HG03565 (cell line): Measurements from ENCODE around the gene MAP2.
A peak's percentile ranks its signal among the peaks of the same experiment; 100 is the strongest.

Experiments used
- ATAC-seq: cut with Tn5 transposase; IDR thresholded peaks from one replicate; pipeline ENCODE4 v1.9.1; 2021; ENCODE audit warnings: mild to moderate bottlenecking, moderate library complexity; ENCODE audit not compliant: unreplicated experiment

Gene MAP2

GRCh38 chr2:209694748-209695147 lies 270.9 kb downstream of the MAP2 start:
- no peak for ATAC-seq

DNA sequence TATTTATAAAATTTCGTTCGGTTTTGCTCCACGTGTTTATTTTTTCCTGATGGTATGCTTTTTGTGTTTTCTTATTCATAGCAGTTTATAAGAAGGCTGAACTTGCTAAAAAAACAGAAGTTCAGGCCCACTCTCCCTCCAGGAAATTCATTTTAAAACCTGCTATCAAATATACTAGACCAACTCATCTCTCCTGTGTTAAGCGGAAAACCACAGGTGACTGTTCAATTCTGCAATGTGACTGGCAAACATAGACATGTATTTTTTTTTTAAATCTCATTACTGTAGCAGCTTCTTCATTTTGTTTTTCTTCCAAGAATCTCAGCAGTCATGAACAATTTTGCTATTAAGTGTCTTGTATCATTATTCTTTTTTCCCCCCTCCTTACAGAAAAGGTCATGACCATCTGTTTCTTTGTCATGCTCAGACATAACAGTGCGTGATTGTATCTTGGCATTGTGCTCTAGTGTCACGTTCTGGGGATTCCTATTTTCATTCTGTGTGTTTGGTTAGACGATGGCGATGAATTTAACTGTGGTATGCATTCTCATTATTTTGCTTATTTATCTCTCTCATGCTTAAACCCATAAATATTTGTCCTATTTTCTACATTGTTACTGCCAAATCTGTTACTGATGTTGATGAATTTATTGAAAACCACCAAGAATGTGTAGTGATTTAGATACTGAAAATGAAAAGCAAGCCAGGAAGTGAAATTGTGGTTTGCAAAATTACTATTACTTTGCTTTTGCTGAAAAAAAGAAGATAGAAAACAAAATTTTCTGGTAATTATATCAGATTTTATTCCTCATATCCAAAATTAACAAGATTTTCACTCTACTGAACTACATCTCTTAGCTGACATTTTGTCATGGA lies 273.2 kb downstream of the MAP2 start:
- peak; percentile 67 for ATAC-seq

- ATAC-seq, result no peak
Measured at GRCh38 chr2:209702775-209703174, 278.9 kb downstream of the MAP2 start.

- no peak for ATAC-seq
Measured at GRCh38 chr2:209713219-209713618, 289.4 kb downstream of the MAP2 start.

DNA sequence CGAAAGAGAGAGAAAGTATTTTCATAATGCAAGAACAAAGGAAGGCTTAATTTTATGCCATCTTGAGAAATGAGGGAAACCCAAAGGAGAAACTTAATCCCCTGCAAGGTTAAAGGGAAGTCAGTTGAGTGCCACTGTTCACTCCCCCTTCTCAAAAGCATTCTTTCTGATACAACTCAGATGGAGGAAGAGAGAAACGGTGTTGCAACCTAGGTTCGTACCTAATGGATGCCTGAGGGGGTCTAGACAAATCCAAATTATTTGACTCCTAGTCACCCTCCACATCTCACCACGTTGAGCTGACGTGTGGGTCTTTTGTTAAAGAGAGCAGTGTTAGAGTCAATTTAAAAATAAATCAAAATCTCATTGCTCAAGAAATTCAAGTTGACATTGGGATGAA lies 295.2 kb downstream of the MAP2 start:
- no peak for ATAC-seq

- ATAC-seq, result no peak
Measured at GRCh38 chr2:209721497-209721896, 297.6 kb downstream of the MAP2 start.

GRCh38 chr2:209726311-209726710 lies 302.5 kb downstream of the MAP2 start:
- ATAC-seq, result no peak

- ATAC-seq, result no peak
Measured at GRCh38 chr2:209727077-209727476, 303.2 kb downstream of the MAP2 start.

- ATAC-seq, result no peak
Measured at GRCh38 chr2:209734805-209735204, 311.0 kb downstream of the MAP2 start.

DNA sequence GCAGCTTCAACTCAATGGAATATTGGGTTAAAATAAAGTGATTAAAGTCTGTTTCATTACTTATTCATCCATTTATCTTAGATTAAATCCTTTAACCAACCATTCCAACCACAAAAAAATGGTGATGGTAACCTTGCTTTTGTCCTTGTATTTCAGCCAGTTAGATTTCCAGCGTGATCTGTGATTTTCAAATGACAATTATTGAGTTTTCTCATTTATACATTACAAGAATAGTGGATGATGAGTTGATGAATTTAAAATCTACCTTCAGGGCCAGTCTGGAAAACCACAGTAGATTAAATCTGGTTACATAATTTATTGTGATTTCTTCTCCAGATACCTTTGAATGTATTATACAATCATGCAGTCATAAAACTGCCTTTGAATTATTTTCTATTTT lies 318.1 kb downstream of the MAP2 start:
- ATAC-seq, result no peak

DNA sequence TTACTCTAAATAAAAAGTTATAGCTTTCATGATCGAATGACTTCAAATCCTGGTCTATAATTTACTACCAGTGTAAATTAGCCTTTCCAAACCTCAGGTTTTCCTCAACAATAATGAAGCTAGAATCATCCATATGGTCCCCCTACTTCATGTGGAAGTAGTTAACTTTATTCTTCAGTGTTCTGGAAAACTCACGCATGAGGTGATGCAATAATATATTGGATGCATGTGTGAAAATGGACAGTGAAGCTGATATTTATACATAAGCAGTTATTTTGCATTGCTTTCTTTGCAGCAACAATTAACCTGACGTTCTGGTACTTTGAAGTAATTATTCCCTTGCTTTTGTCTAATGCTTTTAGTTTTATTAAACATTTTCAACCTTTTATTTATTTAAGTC lies 329.2 kb downstream of the MAP2 start:
- no peak for ATAC-seq

DNA sequence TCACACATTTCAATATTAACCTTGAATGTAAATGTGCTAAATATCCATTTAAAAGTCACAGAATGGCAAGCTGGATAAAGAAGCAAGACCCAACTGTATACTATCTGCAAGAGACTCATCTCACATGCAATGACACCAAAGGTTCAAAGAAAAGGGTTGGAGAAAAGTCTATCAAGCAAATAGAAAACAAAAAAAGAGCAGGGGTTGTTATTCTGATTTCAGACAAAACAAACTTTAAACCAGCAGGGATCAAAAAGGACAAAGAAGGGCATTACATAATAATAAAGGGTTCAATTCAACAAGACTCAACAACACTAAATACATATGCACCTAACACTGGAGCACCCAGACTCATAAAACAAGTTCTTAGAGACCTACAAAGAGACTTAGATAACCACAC lies 333.3 kb downstream of the MAP2 start:
- ATAC-seq, result no peak

DNA sequence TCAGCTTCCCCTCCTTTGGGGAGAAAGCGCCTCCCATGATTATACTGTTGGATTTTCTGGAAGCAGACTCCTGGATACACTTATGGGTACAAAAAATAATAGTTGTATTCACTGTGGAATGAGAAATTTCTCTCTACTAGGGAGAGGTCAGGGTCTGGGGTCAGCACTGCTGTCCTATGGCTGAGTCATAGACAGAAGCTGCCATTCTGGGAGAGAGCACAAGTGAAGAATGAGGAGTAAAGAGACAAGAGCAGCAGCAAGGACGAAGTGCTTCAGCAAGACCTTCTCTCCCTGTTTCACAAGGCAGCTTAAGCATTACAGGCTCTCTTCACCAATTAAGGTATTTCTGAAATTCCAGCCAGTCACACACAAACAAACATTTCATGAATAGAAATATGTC lies 337.7 kb downstream of the MAP2 start:
- no peak for ATAC-seq

DNA sequence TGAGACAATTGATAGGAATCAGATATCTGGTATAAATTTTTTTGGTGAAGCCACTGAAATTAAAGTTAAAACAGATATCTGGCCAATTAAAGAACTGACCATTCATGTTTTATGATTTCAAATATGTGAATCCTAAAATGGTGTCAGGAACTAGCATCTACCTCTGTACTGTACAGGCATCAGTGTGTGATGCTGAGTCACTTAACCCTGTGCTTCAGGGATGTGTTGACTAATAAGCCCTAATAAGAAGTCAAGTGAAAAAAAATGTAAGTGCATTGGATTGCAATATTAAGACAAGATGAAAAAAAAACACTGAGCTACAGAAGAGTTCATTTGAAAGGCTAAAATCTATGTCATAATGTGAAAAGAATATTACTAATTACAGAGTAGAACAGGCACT lies 338.7 kb downstream of the MAP2 start:
- no peak for ATAC-seq

DNA sequence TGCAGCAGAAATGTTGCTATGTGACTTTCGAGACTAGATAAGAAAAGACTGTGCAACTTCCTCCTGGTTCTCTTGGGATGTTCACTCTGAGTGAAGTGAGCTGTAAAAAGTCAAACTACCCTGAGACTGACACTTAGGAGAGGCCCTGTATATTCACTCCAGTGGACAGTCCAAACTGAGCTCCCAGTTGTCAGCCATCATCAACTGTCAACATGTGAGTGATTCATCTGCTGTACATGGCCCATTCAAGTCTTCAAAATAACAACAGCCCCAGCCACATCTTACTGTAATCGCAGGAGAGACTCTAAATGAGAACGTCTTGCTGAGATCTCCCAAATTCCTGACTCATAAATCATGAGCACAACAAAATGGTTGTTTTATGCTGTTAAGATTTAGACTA lies 339.3 kb downstream of the MAP2 start:
- ATAC-seq, result no peak

- no peak for ATAC-seq
Measured at GRCh38 chr2:209766613-209767012, 342.8 kb downstream of the MAP2 start.

GRCh38 chr2:209767316-209767715 lies 343.5 kb downstream of the MAP2 start:
- no peak for ATAC-seq

DNA sequence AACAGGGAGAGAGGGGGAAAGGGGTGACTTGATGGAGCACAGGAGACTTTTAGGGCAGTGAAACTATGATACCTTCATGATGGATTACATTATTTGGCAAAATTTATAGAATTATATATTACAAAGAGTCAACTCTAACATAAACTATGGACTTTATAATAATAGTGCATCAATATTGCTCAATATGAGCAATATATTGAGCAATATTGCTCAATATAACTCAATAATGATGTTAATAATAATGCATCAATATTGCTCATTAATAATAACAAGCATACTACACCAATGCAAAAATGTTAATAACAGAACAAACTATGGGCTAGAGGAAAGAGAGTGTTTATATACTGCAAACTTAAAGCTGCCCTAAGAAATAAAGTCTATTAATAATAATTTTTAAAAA lies 344.7 kb downstream of the MAP2 start:
- ATAC-seq, result no peak

GRCh38 chr2:209771474-209772289 lies 347.8 kb downstream of the MAP2 start, which contains the start of gene UNC80:
Gene UNC80, plus strand, starts transcription at chr2:209771832. Its CDS starts 241 bp downstream, at chr2:209772073.
- ATAC-seq, result no peak

DNA sequence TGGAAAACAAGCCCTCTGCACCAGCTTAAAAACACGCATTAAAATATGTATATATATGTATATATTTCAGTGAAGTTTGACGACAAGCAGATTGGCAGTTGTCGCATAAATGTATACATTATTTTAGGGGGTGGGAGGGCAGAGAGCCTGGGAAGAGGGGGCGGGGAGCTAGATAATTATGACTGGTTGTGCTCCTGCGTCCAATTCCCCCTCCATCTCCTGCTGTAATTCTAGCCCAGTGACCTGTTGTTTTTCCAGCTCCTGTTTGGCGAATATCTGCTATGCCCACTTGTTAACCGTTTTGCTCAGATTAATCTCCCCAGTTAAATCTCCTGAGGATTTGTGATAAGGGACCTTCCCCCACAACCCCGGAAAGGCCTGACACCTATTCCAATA lies 348.4 kb downstream of the MAP2 start:
- no peak for ATAC-seq

GRCh38 chr2:209773377-209773776 lies 349.5 kb downstream of the MAP2 start:
- no peak for ATAC-seq
